Neural crest cell (in vitro differentiated cells): ENCODE results near the gene LLPH. TPM values are rescaled to one million over a fixed set of nuclear protein-coding genes. Genes with fewer than 3 reads are reported as not detected.

Source experiments
- DNase-seq: peaks from one replicate; pipeline ENCODE4 v3.0.0; 2021; ENCODE audit warnings: low read depth, mixed read lengths, low spot score
- H3K27ac Mint-ChIP-seq: one replicate; pipeline ENCODE4 v1.8.0; 2021; ENCODE audit warnings: mild to moderate bottlenecking, mixed read lengths; ENCODE audit not compliant: unreplicated experiment
- H3K27me3 Mint-ChIP-seq: 2 replicates; pipeline ENCODE4 v1.8.0; 2021; ENCODE audit warnings: low read depth, mild to moderate bottlenecking, mixed read lengths
- H3K36me3 Mint-ChIP-seq: 2 replicates; pipeline ENCODE4 v1.8.0; 2021; ENCODE audit warnings: low read depth, mild to moderate bottlenecking, mixed read lengths
- H3K4me1 Mint-ChIP-seq: 2 replicates; pipeline ENCODE4 v1.8.0; 2021; ENCODE audit warnings: mixed read lengths
- H3K4me3 Mint-ChIP-seq: one replicate; pipeline ENCODE4 v1.8.0; 2021; ENCODE audit warnings: mild to moderate bottlenecking, mixed read lengths
- H3K9me3 Mint-ChIP-seq: 2 replicates; pipeline ENCODE4 v1.8.0; 2021; ENCODE audit warnings: mixed read lengths
- total RNA-seq: library from RNA; stranded (reverse); gene quantifications from 2 replicates; pipeline ENCODE4 v1.2.1, GENCODE V29; 2021
- TF ChIP-seq, protein P1 (sequence below): fragments of 200-600 bp; sonication (generic); conservative IDR thresholded peaks from 2 replicates; pipeline ENCODE4 v1.5.0; 2021; ENCODE audit warnings: antibody characterized with exemption, mild to moderate bottlenecking

Gene LLPH
- total RNA-seq, 1 donor from 2014 or later, result 26.2 TPM

GRCh38 chr12:66168410-66168809 is 37.9 kb upstream of the LLPH start:
- H3K36me3 Mint-ChIP-seq, result peaks cover 24% of the 10 kb centered on the region
- H3K4me3 Mint-ChIP-seq, result peak overlapping the region; percentile 88
- TF ChIP-seq, protein P1, sequence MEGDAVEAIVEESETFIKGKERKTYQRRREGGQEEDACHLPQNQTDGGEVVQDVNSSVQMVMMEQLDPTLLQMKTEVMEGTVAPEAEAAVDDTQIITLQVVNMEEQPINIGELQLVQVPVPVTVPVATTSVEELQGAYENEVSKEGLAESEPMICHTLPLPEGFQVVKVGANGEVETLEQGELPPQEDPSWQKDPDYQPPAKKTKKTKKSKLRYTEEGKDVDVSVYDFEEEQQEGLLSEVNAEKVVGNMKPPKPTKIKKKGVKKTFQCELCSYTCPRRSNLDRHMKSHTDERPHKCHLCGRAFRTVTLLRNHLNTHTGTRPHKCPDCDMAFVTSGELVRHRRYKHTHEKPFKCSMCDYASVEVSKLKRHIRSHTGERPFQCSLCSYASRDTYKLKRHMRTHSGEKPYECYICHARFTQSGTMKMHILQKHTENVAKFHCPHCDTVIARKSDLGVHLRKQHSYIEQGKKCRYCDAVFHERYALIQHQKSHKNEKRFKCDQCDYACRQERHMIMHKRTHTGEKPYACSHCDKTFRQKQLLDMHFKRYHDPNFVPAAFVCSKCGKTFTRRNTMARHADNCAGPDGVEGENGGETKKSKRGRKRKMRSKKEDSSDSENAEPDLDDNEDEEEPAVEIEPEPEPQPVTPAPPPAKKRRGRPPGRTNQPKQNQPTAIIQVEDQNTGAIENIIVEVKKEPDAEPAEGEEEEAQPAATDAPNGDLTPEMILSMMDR, result no peak
- H3K4me1 Mint-ChIP-seq, result peaks cover 10% of the 10 kb centered on the region
- no peaks in the 10 kb centered on the region for H3K27me3 Mint-ChIP-seq
- DNase-seq, result no peak
- peaks cover 16% of the 10 kb centered on the region for H3K9me3 Mint-ChIP-seq
- no peak overlapping the region for H3K27ac Mint-ChIP-seq

- TF ChIP-seq, protein P1, result no peak
- Mint-ChIP-seq H3K4me1 (peaks cover 10% of the 10 kb centered on the region), H3K27ac (no peak overlapping the region), H3K36me3 (peaks cover 27% of the 10 kb centered on the region), H3K9me3 (peaks cover 14% of the 10 kb centered on the region), H3K4me3 (no peak overlapping the region), H3K27me3 (no peaks in the 10 kb centered on the region)
- no peak for DNase-seq
Observed at GRCh38 chr12:66166561-66166960, 36.0 kb upstream of the LLPH start.

- Mint-ChIP-seq H3K4me1 (peaks cover 10% of the 10 kb centered on the region), H3K27me3 (no peaks in the 10 kb centered on the region), H3K27ac (no peak overlapping the region), H3K9me3 (peaks cover 16% of the 10 kb centered on the region), H3K4me3 (no peak overlapping the region), H3K36me3 (peaks cover 28% of the 10 kb centered on the region)
- TF ChIP-seq, protein P1, result no peak
- no peak for DNase-seq
Observed at GRCh38 chr12:66165141-66165540, 34.6 kb upstream of the LLPH start.

GRCh38 chr12:66164349-66164821 is 33.8 kb upstream of the LLPH start:
- Mint-ChIP-seq H3K4me3 (no peak overlapping the region), H3K9me3 (peaks cover 22% of the 10 kb centered on the region), H3K4me1 (peaks cover 10% of the 10 kb centered on the region), H3K27me3 (no peaks in the 10 kb centered on the region), H3K36me3 (peaks cover 35% of the 10 kb centered on the region), H3K27ac (no peak overlapping the region)
- TF ChIP-seq, protein P1, result no peak
- no peak for DNase-seq

- no peak for DNase-seq
- no peak overlapping the region for H3K27ac Mint-ChIP-seq
- peaks cover 34% of the 10 kb centered on the region for H3K36me3 Mint-ChIP-seq
- H3K27me3 Mint-ChIP-seq, result no peaks in the 10 kb centered on the region
- TF ChIP-seq, protein P1, result no peak
- peaks cover 26% of the 10 kb centered on the region for H3K9me3 Mint-ChIP-seq
- no peak overlapping the region for H3K4me3 Mint-ChIP-seq
- H3K4me1 Mint-ChIP-seq, result peaks cover 6% of the 10 kb centered on the region
Observed at GRCh38 chr12:66163289-66163688, 32.7 kb upstream of the LLPH start.
